ENCODE results near the gene JMJD1C. TPM values are rescaled to one million over a fixed set of nuclear protein-coding genes. Genes with fewer than 3 reads are reported as not detected.

Gene JMJD1C
- total and polyA plus RNA-seq, 12 donors = 14.4 to 70.4 (median 39.2) TPM

DNA sequence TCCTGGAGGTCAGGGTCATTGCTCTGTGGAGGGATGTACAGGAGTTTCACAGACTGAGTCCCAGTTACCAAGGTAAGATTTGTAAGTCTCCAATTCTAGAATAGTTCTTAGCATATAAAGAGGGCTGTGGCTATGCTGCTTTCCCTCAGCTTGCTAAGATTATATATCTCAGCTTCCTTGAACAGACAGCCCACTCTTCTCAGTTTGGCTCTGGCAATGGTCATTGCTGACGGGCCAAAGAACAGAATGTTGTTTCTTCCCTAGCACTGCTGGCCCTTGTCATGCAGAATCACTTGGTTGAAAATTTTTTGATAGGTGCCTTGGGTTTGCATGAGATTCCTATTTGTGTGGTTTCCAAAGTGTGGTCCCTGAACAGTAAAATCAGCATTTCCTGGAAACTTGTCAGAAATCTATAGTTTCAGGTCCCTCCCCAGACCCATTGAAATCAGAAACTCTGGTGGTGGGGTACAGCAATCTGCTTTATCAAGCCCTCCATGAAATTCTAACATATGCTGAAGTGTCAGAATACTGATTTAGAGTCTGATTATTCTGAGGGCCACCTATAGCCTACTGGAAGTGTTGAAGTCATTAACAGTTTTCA, 294.4 kb downstream of the JMJD1C start:
- WGBS, 2 donors = 38 to 44% methylated on average over 1 of the region's 1 CpG
- Histone ChIP-seq H3K4me1 (peaks cover 0 to 40% (median 23%) of the 10 kb centered on the region in 9 donors), H3K9me3 (no peaks in the 10 kb centered on the region), H3K27me3 (no peaks in the 10 kb centered on the region), H3K36me3 (peaks cover 0 to 98% (median 19%) of the 10 kb centered on the region in 9 donors), H3K4me3 (no peak overlapping the region), H3K27ac (peak overlapping the region in 3 of 10 donors; percentile 5 to 48 (median 20))
- TF ChIP-seq CTCF (IDR thresholded peaks at IDR 0.05) = no peak
- intact Hi-C loops (cut with DNase I) = loop anchor here in 1 of 10 donors (5.0 kb wide), 1 partner anchor 546 kb away; no protein-coding TSS in a partner anchor
- DNase-seq (no peak), ATAC-seq (peak in 5 of 8 donors; percentile 25 to 69 (median 53))

GRCh38 chr10:63169624-63170023, 296.2 kb downstream of the JMJD1C start:
- peaks cover 0 to 98% (median 9%) of the 10 kb centered on the region in 9 donors for H3K36me3 ChIP-seq
- no peaks in the 10 kb centered on the region for H3K9me3 ChIP-seq
- no peak overlapping the region for H3K4me3 ChIP-seq
- no peaks in the 10 kb centered on the region for H3K27me3 ChIP-seq
- intact Hi-C loops (cut with DNase I) = loop anchor here (2.0 to 10.0 kb wide), 9 partner anchors 455 to 653 kb away; no protein-coding TSS in a partner anchor
- TF ChIP-seq CTCF (IDR thresholded peaks at IDR 0.05) = no peak
- WGBS, 2 donors = 65 to 67% methylated on average over 2 of the region's 2 CpGs
- DNase-seq (no peak), ATAC-seq (no peak)
- H3K27ac ChIP-seq = peak overlapping the region in 2 of 10 donors; percentile 11 to 48
- peaks cover 0 to 40% (median 23%) of the 10 kb centered on the region in 9 donors for H3K4me1 ChIP-seq

DNA sequence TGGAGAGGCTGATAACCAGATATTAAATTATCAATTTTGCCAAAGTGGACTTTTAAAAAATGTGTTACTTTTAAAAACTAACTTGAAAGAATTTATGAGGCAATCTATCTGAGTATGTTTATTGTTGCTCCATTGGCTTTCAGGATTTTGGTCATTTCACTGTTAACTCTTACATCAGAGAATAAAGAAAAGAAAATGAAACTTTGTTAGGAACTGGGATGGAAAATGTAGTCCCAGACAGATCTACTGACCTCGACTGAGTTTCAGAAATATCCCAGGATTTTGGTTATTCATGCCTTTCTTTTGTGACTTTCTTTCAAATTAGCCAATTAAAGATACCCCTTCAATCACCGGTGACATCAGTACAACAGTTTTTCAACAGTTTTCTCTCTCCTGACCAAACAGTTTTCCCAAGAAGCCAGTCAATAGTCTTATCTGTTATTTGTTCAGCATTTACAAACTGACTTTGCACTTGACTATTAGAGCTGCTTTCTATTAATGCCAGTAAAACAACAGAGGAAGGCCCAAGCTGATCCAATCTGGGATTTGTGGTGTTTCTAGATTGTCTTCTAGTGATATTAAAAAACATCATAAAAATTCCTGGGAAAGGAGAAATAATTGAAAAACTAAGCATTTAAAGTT, 296.8 kb downstream of the JMJD1C start:
- Histone ChIP-seq H3K4me1 (peaks cover 0 to 40% (median 24%) of the 10 kb centered on the region in 9 donors), H3K27ac (peak overlapping the region in 3 of 10 donors; percentile 2 to 48 (median 5)), H3K36me3 (peaks cover 0 to 98% (median 9%) of the 10 kb centered on the region in 9 donors)

More for the DNA sequence above, 296.8 kb downstream of the JMJD1C start:
- intact Hi-C loops (cut with DNase I) = loop anchor here in 9 of 10 donors (2.0 to 10.0 kb wide), 9 partner anchors 456 to 653 kb away; no protein-coding TSS in a partner anchor
- no peak overlapping the region for H3K4me3 ChIP-seq
- ATAC-seq = no peak
- no peak for DNase-seq
- no peak for TF ChIP-seq CTCF (IDR thresholded peaks at IDR 0.05)
- no peaks in the 10 kb centered on the region for H3K27me3 ChIP-seq
- WGBS, 2 donors = 69% methylated on average over 2 of the region's 2 CpGs
- H3K9me3 ChIP-seq = no peaks in the 10 kb centered on the region

All from heart right ventricle (tissue), 16 donors.